WERI-Rb-1 (cell line): ENCODE data around the gene TAF4B.

Source experiments
- DNase-seq: peaks from one replicate; pipeline ENCODE4 v3.0.0-alpha.2; 2020
- H3K27ac ChIP-seq: fragments of 250-450 bp; sonication (Bioruptor Pico); 2 replicates; pipeline ENCODE4 v1.5.1; 2020; ENCODE audit warnings: mild to moderate bottlenecking, moderate library complexity
- H3K27me3 ChIP-seq: fragments of 250-450 bp; sonication (Bioruptor Pico); 2 replicates; pipeline ENCODE4 v1.5.1; 2021; ENCODE audit warnings: mild to moderate bottlenecking, low read depth, moderate library complexity; ENCODE audit not compliant: insufficient read depth, severe bottlenecking
- H3K36me3 ChIP-seq: fragments of 250-450 bp; sonication (Bioruptor Pico); 2 replicates; pipeline ENCODE4 v1.5.1; 2020; ENCODE audit warnings: mild to moderate bottlenecking, moderate library complexity
- H3K4me3 ChIP-seq: 2 replicates; pipeline ENCODE4 v1.5.1; 2011; ENCODE audit warnings: low read depth, mild to moderate bottlenecking, control low read depth, low read length
- H3K9me3 ChIP-seq: fragments of 250-450 bp; sonication (Bioruptor Pico); 2 replicates; pipeline ENCODE4 v1.5.1; 2021; ENCODE audit warnings: mild to moderate bottlenecking, moderate library complexity; ENCODE audit not compliant: severe bottlenecking
- CTCF ChIP-seq: IDR thresholded peaks from 2 replicates; pipeline ENCODE4 v1.5.1; 2011; ENCODE audit warnings: low read depth, mild to moderate bottlenecking, control low read depth, inconsistent platforms, low read length

The TAF4B gene

GRCh38 chr18:26304511-26304910 lies 78.3 kb downstream of the TAF4B start:
- no peak for TF ChIP-seq CTCF
- Histone ChIP-seq H3K27me3 (no peaks in the 10 kb centered on the region), H3K36me3 (no peaks in the 10 kb centered on the region), H3K9me3 (no peaks in the 10 kb centered on the region), H3K4me3 (no peak overlapping the region), H3K27ac (no peak overlapping the region)
- no peak for DNase-seq

- Histone ChIP-seq H3K27ac (no peak overlapping the region), H3K9me3 (no peaks in the 10 kb centered on the region), H3K27me3 (no peaks in the 10 kb centered on the region), H3K36me3 (no peaks in the 10 kb centered on the region), H3K4me3 (no peak overlapping the region)
- peak; percentile 45 for TF ChIP-seq CTCF
- DNase-seq = peak; percentile 29
These were observed 81.0 kb downstream of the TAF4B start for GRCh38 chr18:26307161-26307773.

- Histone ChIP-seq H3K27ac (no peak overlapping the region), H3K36me3 (no peaks in the 10 kb centered on the region), H3K4me3 (no peak overlapping the region), H3K27me3 (no peaks in the 10 kb centered on the region), H3K9me3 (no peaks in the 10 kb centered on the region)
- no peak for DNase-seq
- no peak for TF ChIP-seq CTCF
These were observed 83.0 kb downstream of the TAF4B start for GRCh38 chr18:26309281-26309680.

- no peak for TF ChIP-seq CTCF
- Histone ChIP-seq H3K27ac (no peak overlapping the region), H3K9me3 (no peaks in the 10 kb centered on the region), H3K4me3 (no peak overlapping the region), H3K36me3 (no peaks in the 10 kb centered on the region), H3K27me3 (no peaks in the 10 kb centered on the region)
- no peak for DNase-seq
These were observed 86.0 kb downstream of the TAF4B start for GRCh38 chr18:26312199-26312598.

GRCh38 chr18:26317398-26317797 lies 91.2 kb downstream of the TAF4B start:
- Histone ChIP-seq H3K36me3 (no peaks in the 10 kb centered on the region), H3K27ac (no peak overlapping the region), H3K9me3 (no peaks in the 10 kb centered on the region), H3K4me3 (no peak overlapping the region), H3K27me3 (no peaks in the 10 kb centered on the region)
- DNase-seq = no peak
- no peak for TF ChIP-seq CTCF

- no peaks in the 10 kb centered on the region for H3K9me3 ChIP-seq
- H3K36me3 ChIP-seq = no peaks in the 10 kb centered on the region
- no peak for DNase-seq
These were observed 94.4 kb downstream of the TAF4B start for GRCh38 chr18:26320686-26321085.

More at GRCh38 chr18:26320686-26321085, 94.4 kb downstream of the TAF4B start:
- no peak for TF ChIP-seq CTCF
- H3K27ac ChIP-seq = no peak overlapping the region
- no peak overlapping the region for H3K4me3 ChIP-seq
- H3K27me3 ChIP-seq = no peaks in the 10 kb centered on the region
